ENCODE results near the gene ABTB1. TPM values are rescaled to one million over a fixed set of nuclear protein-coding genes. Genes with fewer than 3 reads are reported as not detected.

ABTB1 gene
- total RNA-seq, 1 donor from 2014 or later = 16.0 TPM

DNA sequence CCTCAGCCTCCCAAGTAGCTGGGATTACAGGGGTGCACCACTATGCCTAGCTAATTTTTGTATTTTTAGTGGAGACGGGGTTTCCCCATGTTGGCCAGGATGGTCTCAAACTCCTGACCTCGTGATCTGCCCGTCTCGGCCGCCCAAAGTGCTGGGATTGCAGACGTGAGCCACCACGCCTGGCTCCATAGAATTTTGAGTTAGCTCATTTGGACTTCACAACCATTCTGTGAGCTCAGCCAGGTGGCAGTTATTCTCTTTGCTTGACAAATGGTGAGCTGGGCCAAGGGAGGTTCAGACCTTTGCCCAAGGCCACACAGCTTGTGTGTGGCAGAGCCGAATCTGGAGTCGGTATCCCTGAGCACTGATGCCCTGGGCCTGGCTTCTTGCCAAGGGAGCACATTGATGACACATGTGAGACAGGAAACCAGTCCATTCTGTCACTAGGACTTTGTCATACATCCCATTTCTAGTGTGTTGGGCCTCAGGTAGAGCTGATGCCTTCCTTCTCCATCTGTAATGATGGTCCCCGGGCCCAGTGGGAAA, 26.2 kb upstream of the ABTB1 start:
- TF ChIP-seq, protein P1, sequence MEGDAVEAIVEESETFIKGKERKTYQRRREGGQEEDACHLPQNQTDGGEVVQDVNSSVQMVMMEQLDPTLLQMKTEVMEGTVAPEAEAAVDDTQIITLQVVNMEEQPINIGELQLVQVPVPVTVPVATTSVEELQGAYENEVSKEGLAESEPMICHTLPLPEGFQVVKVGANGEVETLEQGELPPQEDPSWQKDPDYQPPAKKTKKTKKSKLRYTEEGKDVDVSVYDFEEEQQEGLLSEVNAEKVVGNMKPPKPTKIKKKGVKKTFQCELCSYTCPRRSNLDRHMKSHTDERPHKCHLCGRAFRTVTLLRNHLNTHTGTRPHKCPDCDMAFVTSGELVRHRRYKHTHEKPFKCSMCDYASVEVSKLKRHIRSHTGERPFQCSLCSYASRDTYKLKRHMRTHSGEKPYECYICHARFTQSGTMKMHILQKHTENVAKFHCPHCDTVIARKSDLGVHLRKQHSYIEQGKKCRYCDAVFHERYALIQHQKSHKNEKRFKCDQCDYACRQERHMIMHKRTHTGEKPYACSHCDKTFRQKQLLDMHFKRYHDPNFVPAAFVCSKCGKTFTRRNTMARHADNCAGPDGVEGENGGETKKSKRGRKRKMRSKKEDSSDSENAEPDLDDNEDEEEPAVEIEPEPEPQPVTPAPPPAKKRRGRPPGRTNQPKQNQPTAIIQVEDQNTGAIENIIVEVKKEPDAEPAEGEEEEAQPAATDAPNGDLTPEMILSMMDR (IDR thresholded peaks at IDR 0.05; ENCODE audit: insufficient read depth, low read length, poor library complexity, severe bottlenecking) = no peak
- Histone ChIP-seq H3K27me3 (ENCODE audit: control insufficient read depth, insufficient read depth, low read length) (no peaks in the 10 kb centered on the region), H3K36me3 (ENCODE audit: control insufficient read depth, insufficient read depth, low read length) (no peaks in the 10 kb centered on the region), H3K4me3 (ENCODE audit: low read depth, low read length) (no peak overlapping the region)
- no peak for DNase-seq (ENCODE audit: low read depth)

DNA sequence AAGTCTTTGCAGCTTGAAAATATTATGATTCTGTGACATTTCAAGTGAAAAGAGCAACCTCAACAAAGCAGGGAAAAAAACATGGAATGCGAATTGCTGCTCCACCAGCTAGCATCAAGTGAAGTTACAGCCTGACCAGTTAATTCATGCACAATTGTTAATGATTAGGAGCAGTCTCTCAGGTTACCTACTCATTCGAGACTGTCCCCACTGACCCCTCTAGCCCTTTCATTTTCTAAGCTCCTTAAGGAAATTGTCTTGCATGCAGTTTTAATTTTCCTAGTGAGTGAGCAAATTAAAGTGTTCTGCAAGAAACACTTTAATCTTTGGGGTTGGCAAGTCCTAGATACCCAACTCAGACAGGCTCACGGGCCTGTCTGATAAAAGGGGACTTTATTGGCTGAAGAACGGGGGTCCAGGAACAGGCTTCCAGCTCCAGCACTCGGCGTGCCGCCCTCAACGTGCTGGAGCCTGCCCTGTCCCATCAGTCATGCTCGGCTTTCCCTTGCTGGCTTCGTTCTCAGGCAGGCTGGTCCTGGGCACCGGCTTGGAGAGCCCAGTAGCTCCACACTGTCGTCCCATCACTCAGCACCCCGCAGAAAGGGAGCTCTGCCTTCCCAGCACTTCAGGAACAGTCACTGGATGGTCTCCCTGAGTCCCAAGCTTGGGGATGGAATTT, 25.4 kb upstream of the ABTB1 start:
- no peak for DNase-seq (ENCODE audit: low read depth)
- H3K4me3 ChIP-seq (ENCODE audit: low read depth, low read length) = no peak overlapping the region
- no peaks in the 10 kb centered on the region for H3K36me3 ChIP-seq (ENCODE audit: control insufficient read depth, insufficient read depth, low read length)
- no peaks in the 10 kb centered on the region for H3K27me3 ChIP-seq (ENCODE audit: control insufficient read depth, insufficient read depth, low read length)
- TF ChIP-seq, protein P1 (IDR thresholded peaks at IDR 0.05; ENCODE audit: insufficient read depth, low read length, poor library complexity, severe bottlenecking) = no peak

DNA sequence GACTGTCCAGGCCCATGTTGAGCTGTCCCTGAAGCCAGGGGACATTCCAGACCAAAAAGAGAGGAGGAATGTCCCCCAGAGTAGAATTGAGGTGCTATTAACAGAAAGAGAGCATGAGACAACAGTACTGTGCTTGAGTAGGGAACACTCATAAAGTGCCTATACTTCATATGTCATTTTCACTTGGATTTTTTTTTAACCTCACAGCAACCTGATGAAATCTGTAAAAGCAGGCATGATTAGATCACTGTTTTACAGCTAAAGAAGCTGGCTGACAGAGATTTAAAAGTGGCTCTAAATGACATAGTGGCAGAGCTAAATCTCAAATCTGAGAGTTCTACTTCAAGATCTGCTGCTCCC, 24.9 kb upstream of the ABTB1 start:
- Histone ChIP-seq H3K36me3 (ENCODE audit: control insufficient read depth, insufficient read depth, low read length) (no peaks in the 10 kb centered on the region), H3K4me3 (ENCODE audit: low read depth, low read length) (no peak overlapping the region), H3K27me3 (ENCODE audit: control insufficient read depth, insufficient read depth, low read length) (no peaks in the 10 kb centered on the region)
- DNase-seq (ENCODE audit: low read depth) = no peak
- TF ChIP-seq, protein P1 (IDR thresholded peaks at IDR 0.05; ENCODE audit: insufficient read depth, low read length, poor library complexity, severe bottlenecking) = no peak

DNA sequence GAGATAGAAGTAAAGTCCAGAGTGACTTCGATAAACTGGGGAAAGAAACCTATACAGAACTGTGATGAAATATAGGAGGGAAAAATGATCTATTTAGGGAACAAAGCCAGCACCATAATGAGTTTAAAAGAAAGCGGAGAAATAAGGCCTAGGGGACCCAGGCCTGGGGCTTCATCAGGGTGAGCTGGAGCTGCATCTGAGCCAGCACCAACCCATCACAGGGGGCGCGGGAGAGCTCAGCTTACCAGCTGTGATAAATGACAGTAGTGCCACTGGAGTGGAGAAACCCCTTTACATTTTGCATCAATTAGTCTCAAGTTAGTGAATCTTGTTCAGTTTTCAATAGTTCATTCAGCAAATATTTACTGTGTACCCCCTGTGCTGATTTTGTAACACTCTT, 22.5 kb upstream of the ABTB1 start:
- no peaks in the 10 kb centered on the region for H3K36me3 ChIP-seq (ENCODE audit: control insufficient read depth, insufficient read depth, low read length)
- DNase-seq (ENCODE audit: low read depth) = no peak
- TF ChIP-seq, protein P1 (IDR thresholded peaks at IDR 0.05; ENCODE audit: insufficient read depth, low read length, poor library complexity, severe bottlenecking) = no peak
- H3K27me3 ChIP-seq (ENCODE audit: control insufficient read depth, insufficient read depth, low read length) = no peaks in the 10 kb centered on the region
- no peak overlapping the region for H3K4me3 ChIP-seq (ENCODE audit: low read depth, low read length)

DNA sequence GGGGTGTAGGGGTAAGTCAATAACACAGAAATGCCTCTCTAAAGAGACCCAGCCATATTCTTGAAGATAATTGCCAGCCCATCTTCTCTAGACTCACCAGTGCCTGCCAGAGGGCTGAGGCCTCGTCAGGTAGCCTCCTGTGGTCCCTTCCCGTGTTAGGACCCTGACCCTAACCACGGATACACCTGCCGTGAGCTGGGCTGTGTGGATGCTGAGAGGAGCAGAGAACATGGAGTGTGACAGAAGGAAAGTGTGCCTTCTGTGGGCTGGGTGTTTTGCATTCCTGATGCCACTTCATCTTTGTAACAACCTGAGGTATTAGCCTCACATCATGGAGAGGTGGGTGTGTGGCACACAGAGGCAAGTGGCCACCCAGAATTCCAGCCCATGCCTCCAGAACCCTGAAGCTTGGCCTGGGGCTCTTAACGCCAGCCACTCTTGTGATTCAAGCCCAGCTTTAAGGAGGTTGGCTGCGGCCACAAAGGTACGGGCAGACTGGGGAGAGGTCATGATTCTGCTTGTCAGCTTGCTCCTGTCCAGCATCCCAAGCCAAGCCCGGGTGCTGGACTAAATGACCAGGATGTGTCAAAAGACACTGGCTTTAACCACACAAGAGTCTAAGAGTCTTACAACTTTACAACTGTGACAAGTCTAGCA, 21.1 kb upstream of the ABTB1 start:
- no peak for DNase-seq (ENCODE audit: low read depth)
- TF ChIP-seq, protein P1 (IDR thresholded peaks at IDR 0.05; ENCODE audit: insufficient read depth, low read length, poor library complexity, severe bottlenecking) = no peak
- no peak overlapping the region for H3K4me3 ChIP-seq (ENCODE audit: low read depth, low read length)
- H3K27me3 ChIP-seq (ENCODE audit: control insufficient read depth, insufficient read depth, low read length) = no peaks in the 10 kb centered on the region
- no peaks in the 10 kb centered on the region for H3K36me3 ChIP-seq (ENCODE audit: control insufficient read depth, insufficient read depth, low read length)
